Ovary (tissue), 9 donors: ENCODE data around the gene ARCN1. TPM values are rescaled to one million over a fixed set of nuclear protein-coding genes. Genes with fewer than 3 reads are reported as not detected.

Source experiments
- DNase-seq, 5 donors: peaks; one replicate each; pipeline ENCODE4 v3.0.0-alpha.2; 2019 to 2020
- H3K27ac ChIP-seq, 2 donors: fragments of 200-600 bp; one replicate each; pipeline versions ENCODE4 v1.5.1 to v1.8.0; 2019 to 2022
- H3K27me3 ChIP-seq: fragments of 200-600 bp; one replicate; pipeline ENCODE4 v1.8.0; 2022
- H3K36me3 ChIP-seq: fragments of 200-600 bp; sonication (generic); one replicate; pipeline ENCODE4 v1.5.1; 2019
- H3K4me1 ChIP-seq: one replicate; pipeline ENCODE4 v1.8.1; 2013; ENCODE audit warnings: mild to moderate bottlenecking, moderate library complexity; ENCODE audit not compliant: insufficient read depth
- H3K4me3 ChIP-seq: fragments of 200-600 bp; sonication (generic); one replicate; pipeline ENCODE4 v1.5.1; 2017
- H3K9me3 ChIP-seq, 2 donors: fragments of 200-600 bp in 1 of 2; sonication (generic) in 1 of 2; one replicate each; pipeline versions ENCODE4 v1.5.1 to v1.8.1; 2013 to 2019; ENCODE audit warnings: mild to moderate bottlenecking in 1 of 2, moderate library complexity in 1 of 2
- CTCF ChIP-seq, 3 donors: fragments of 450-650 bp in 2 of 3; fragments of 200-600 bp in 1 of 3; IDR thresholded peaks; one replicate each; pipeline versions ENCODE4 v1.5.1 to v1.8.0; 2016 to 2022; ENCODE audit warnings: antibody characterized with exemption in 3 of 3, mild to moderate bottlenecking in 1 of 3
- EP300 ChIP-seq: sonication (generic); formaldehyde crosslinking; IDR thresholded peaks from one replicate; pipeline ENCODE4 v1.6.1; 2017; ENCODE audit warnings: antibody characterized with exemption
- POLR2A ChIP-seq: fragments of 450-650 bp; IDR thresholded peaks from one replicate; pipeline ENCODE4 v1.6.1; 2017; ENCODE audit warnings: antibody characterized with exemption, mild to moderate bottlenecking, moderate library complexity
- WGBS, 3 donors: extraction: QIAGEN DNeasy Blood & Tissue Kit in 1 of 3; methylation state at CpG; one replicate each; pipeline versions ENCODE4 v1.1.5 to v1.1.7; 2013 to 2017; 5-methylcytosine and 5-hydroxymethylcytosine counted together
- intact Hi-C, 4 donors: fragments of 100-400 bp; cut with DNase I; formaldehyde crosslinking; loops; one replicate each; pipeline versions ENCODE4 v1.11.0 to v1.15.1; 2022 to 2023
- polyA plus RNA-seq, 2 donors: library from polyadenylated mRNA; stranded (reverse); fragments of 200-250 nt in 1 of 2; fragments of 350-450 nt in 1 of 2; fragmentation: Illumina TruSeq in 1 of 2; extraction: RNeasy Lipid Tissue Mini Kit (QIAGEN cat#74804) in 1 of 2; gene quantifications; one replicate each; pipeline ENCODE4 v1.2.3, GENCODE V29; 2013 to 2014
- total RNA-seq, 7 donors: library from RNA; depleted of rRNA in 2 of 7; stranded (reverse); fragments of >200 nt in 2 of 7; fragmentation: NEBNext Ultra II Directional in 3 of 7; extraction: Animal tissue kit (Norgen Biotek cat#: 25700) in 3 of 7; gene quantifications; one replicate each; pipeline versions ENCODE4 v1.1.0 to v1.2.4, GENCODE V29; 2016 to 2023
- donor health status: DM: no; HTN: no; CAD: no; lungs with moderate emphysema.
- donor health status: DM: no; HTN: no; CAD: no.
- donor health status: Bipolar disorder and iron deficiency.
- donor health status: DM: yes; HTN: yes; CAD: no.
- donor health status: DM: no; HTN: no; CAD: no.
- donor health status: DM: yes; HTN: yes; CAD: no.

ARCN1 gene
- total and polyA plus RNA-seq, 9 donors, result 60.2 to 154 (median 125) TPM

- no peaks in the 10 kb centered on the region for H3K4me1 ChIP-seq
- TF ChIP-seq POLR2A (no peak), EP300 (no peak), CTCF (IDR thresholded peaks at IDR 0.05) (no peak)
- H3K27me3 ChIP-seq, result no peaks in the 10 kb centered on the region
- 86% methylated on average over 13 of the region's 13 CpGs for WGBS, 3 donors
- H3K4me3 ChIP-seq, result no peak overlapping the region
- no peaks in the 10 kb centered on the region for H3K36me3 ChIP-seq
- DNase-seq, result no peak
- H3K9me3 ChIP-seq, result no peaks in the 10 kb centered on the region
- intact Hi-C loops, result no loop called here
- H3K27ac ChIP-seq, result no peak overlapping the region
Observed at GRCh38 chr11:118628432-118628831, 56.2 kb downstream of the ARCN1 start.

- no peak for DNase-seq
Observed at GRCh38 chr11:118628861-118629549, 56.8 kb downstream of the ARCN1 start.

GRCh38 chr11:118629761-118630661, 57.8 kb downstream of the ARCN1 start:
- Histone ChIP-seq H3K4me1 (peaks cover 6% of the 10 kb centered on the region), H3K36me3 (no peaks in the 10 kb centered on the region), H3K4me3 (no peak overlapping the region), H3K27me3 (no peaks in the 10 kb centered on the region), H3K27ac (no peak overlapping the region), H3K9me3 (no peaks in the 10 kb centered on the region)
- intact Hi-C loops, result no loop called here
- TF ChIP-seq CTCF (IDR thresholded peaks at IDR 0.05) (no peak), POLR2A (no peak), EP300 (no peak)
- no peak for DNase-seq
- WGBS, 3 donors, result 76 to 78% (median 77%) methylated on average over 6 of the region's 6 CpGs

More at GRCh38 chr11:118628861-118629549, 56.8 kb downstream of the ARCN1 start:
- TF ChIP-seq EP300, result no peak
- no peak for TF ChIP-seq POLR2A
- TF ChIP-seq CTCF (IDR thresholded peaks at IDR 0.05), result no peak
- H3K4me1 ChIP-seq, result peaks cover 4% of the 10 kb centered on the region
- H3K9me3 ChIP-seq, result no peaks in the 10 kb centered on the region
- no peaks in the 10 kb centered on the region for H3K36me3 ChIP-seq
- no peaks in the 10 kb centered on the region for H3K27me3 ChIP-seq
- WGBS, 3 donors, result 69 to 74% (median 73%) methylated on average over 5 of the region's 5 CpGs
- intact Hi-C loops, result no loop called here
- no peak overlapping the region for H3K27ac ChIP-seq
- H3K4me3 ChIP-seq, result no peak overlapping the region

DNA sequence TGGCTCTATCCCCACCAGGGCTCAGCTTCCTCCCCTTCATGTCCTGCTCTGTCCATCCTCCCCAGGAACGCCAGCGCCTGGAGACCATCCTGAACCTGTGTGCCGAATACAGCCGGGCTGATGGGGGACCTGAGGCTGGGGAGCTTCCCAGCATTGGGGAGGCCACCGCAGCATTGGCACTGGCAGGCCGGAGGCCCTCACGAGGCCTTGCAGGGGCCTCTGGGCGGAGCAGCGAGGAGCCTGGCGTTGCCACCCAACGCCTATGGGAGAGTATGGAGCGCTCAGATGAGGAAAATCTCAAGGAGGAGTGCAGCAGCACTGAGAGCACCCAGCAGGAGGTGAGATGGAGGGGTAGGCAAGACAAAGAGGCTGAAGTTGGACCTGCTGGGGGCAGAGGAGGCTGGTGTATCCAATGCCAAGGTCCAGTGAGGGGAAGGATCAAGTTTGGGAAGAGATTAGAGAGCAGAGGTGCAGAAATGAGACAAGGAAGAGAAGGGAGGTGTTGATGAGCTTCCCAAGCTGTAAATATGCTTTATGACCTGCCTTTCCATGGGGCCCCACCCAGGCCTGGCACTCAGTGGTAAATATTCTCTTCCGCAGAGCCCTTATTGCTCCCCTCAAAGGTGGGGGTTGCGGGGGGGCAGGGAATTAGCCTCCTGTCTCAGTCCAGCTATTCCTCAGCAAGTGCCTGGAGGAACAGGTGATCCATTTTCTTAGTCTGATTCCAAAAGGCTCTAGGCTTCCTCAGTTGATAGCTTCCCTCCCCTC, 59.1 kb downstream of the ARCN1 start:
- Histone ChIP-seq H3K36me3 (no peaks in the 10 kb centered on the region), H3K27ac (no peak overlapping the region), H3K4me1 (peaks cover 6% of the 10 kb centered on the region), H3K4me3 (no peak overlapping the region), H3K9me3 (no peaks in the 10 kb centered on the region), H3K27me3 (no peaks in the 10 kb centered on the region)
- DNase-seq, result no peak
- TF ChIP-seq POLR2A (no peak), EP300 (no peak), CTCF (IDR thresholded peaks at IDR 0.05) (no peak)
- intact Hi-C loops, result no loop called here
- 88 to 90% (median 90%) methylated on average over 13 to 14 of the region's 14 CpGs for WGBS, 3 donors
